ENCODE data around the gene RASGEF1B.

GRCh38 chr4:81470456-81471297 lies 1.0 kb downstream of the RASGEF1B start:
- no peak for TF ChIP-seq POLR2A (IDR thresholded peaks at IDR 0.05; ENCODE audit: low read depth, low read length)
- TF ChIP-seq POLR2AphosphoS5 (IDR thresholded peaks at IDR 0.05; ENCODE audit: low read depth, low read length): no peak
- no peak for TF ChIP-seq TAF1 (IDR thresholded peaks at IDR 0.05; ENCODE audit: borderline replicate concordance, low read depth, low read length)
